ENCODE measurements around the gene CALCOCO1. TPM values are rescaled to one million over a fixed set of nuclear protein-coding genes. Genes with fewer than 3 reads are reported as not detected.

CALCOCO1 gene
- total and polyA plus RNA-seq, 2 of the 13 experiments (the other 11 are each of a cell fraction or from before 2014, with no cell fraction given), result 7.7 to 47.7 TPM

GRCh38 chr12:53738406-53739213, 11.4 kb upstream of the CALCOCO1 start:
- H2AFZ ChIP-seq (ENCODE audit: low read length), result no peak overlapping the region
- H3K36me3 ChIP-seq (replicated peaks in 1 of 2; ENCODE audit: control insufficient read depth in 1 of 2, insufficient read depth in 2 of 2, low read length in 2 of 2), result no peaks in the 10 kb centered on the region
- 28% methylated on average over 21 of the region's 32 CpGs for WGBS (ENCODE audit: low lambda C conversion rate)
- 0 out of 2 replicates have a peak overlapping the region, but pooled peaks have one; percentile 18 for H3K4me2 ChIP-seq (ENCODE audit: low read depth, low read length)
- no peak overlapping the region for H3K27ac ChIP-seq (ENCODE audit: extremely low read length, insufficient read depth, low read length)
- in situ Hi-C loops (cut with HindIII; ENCODE audit: extremely low pct_ligation_motif_present, low pct_unique_long_range_greater_than_20kb), result no loop called here
- no peak overlapping the region for H3K4me3 ChIP-seq (replicated peaks in 1 of 3; ENCODE audit: insufficient read depth in 1 of 3, low read depth in 2 of 3, low read length in 3 of 3)
- peaks cover 18 to 79% of the 10 kb centered on the region in 2 experiments; a peak in 4 of 5 replicates for H3K27me3 ChIP-seq (ENCODE audit: control insufficient read depth in 1 of 2, insufficient read depth in 2 of 2, low read length in 2 of 2)
- ChIA-PET POLR2A (interaction anchor here (0.6 kb wide), 1 partner anchor 56 kb away, joined by 3 read pairs; no protein-coding TSS in a partner anchor), CTCF (ENCODE audit: low intra/inter-chr PET ratio, low total read pairs) (no interaction called here)
- ATAC-seq (no peak), DNase-seq (ENCODE audit: low spot score) (no peak), FAIRE-seq (no peak)
- H4K20me1 ChIP-seq (ENCODE audit: insufficient read depth, low read length), result no peaks in the 10 kb centered on the region
- no peak overlapping the region for H3K9ac ChIP-seq (ENCODE audit: insufficient read depth, low read depth, low read length)
- no TSS peak for BruUV-seq (replicated peaks)
- intact Hi-C loops (cut with micrococcal nuclease; ENCODE audit: unreplicated experiment), result no loop called here
- no peaks in the 10 kb centered on the region for H3K79me2 ChIP-seq (ENCODE audit: insufficient read depth, low read length)
- H3K9me3 ChIP-seq (ENCODE audit: low read length), result no peaks in the 10 kb centered on the region
- 0 out of 2 replicates have a peak, but pooled peaks cover 6% of the 10 kb centered on the region for H3K4me1 ChIP-seq (ENCODE audit: insufficient read depth, low read length)
- TF ChIP-seq, protein P1, sequence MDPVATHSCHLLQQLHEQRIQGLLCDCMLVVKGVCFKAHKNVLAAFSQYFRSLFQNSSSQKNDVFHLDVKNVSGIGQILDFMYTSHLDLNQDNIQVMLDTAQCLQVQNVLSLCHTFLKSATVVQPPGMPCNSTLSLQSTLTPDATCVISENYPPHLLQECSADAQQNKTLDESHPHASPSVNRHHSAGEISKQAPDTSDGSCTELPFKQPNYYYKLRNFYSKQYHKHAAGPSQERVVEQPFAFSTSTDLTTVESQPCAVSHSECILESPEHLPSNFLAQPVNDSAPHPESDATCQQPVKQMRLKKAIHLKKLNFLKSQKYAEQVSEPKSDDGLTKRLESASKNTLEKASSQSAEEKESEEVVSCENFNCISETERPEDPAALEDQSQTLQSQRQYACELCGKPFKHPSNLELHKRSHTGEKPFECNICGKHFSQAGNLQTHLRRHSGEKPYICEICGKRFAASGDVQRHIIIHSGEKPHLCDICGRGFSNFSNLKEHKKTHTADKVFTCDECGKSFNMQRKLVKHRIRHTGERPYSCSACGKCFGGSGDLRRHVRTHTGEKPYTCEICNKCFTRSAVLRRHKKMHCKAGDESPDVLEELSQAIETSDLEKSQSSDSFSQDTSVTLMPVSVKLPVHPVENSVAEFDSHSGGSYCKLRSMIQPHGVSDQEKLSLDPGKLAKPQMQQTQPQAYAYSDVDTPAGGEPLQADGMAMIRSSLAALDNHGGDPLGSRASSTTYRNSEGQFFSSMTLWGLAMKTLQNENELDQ (CRISPR knock-in tag; IDR thresholded peaks at IDR 0.05; ENCODE audit: borderline replicate concordance), result no peak
- TF ChIP-seq SMARCC2 (IDR thresholded peaks at IDR 0.05) (no peak), SMAD1 (CRISPR knock-in tag; IDR thresholded peaks at IDR 0.05; ENCODE audit: borderline replicate concordance, low read depth) (no peak), MTA1 (CRISPR knock-in tag; IDR thresholded peaks at IDR 0.05; ENCODE audit: borderline replicate concordance) (no peak), ZNF326 (CRISPR knock-in tag; IDR thresholded peaks at IDR 0.05; ENCODE audit: borderline replicate concordance) (no peak), MAZ (IDR thresholded peaks at IDR 0.05; ENCODE audit: borderline replicate concordance, low read depth, low read length) (no peak), MAZ (CRISPR knock-in tag; IDR thresholded peaks at IDR 0.05; ENCODE audit: low read depth) (no peak), ZBED4 (CRISPR knock-in tag; IDR thresholded peaks at IDR 0.05; ENCODE audit: borderline replicate concordance) (no peak), RAD51 (IDR thresholded peaks at IDR 0.05; ENCODE audit: borderline replicate concordance) (no peak), SIX1 (CRISPR knock-in tag; IDR thresholded peaks at IDR 0.05; ENCODE audit: borderline replicate concordance) (no peak), PRDM15 (CRISPR knock-in tag; IDR thresholded peaks at IDR 0.05) (no peak), FOXA1 (IDR thresholded peaks at IDR 0.05) (no peak), FOXA1 (CRISPR knock-in tag; IDR thresholded peaks at IDR 0.05) (no peak), ZBTB21 (CRISPR knock-in tag; IDR thresholded peaks at IDR 0.05) (no peak)

Data from HepG2 (cell line).